ENCODE measurements around the gene SEC61A1.

Gene SEC61A1

DNA sequence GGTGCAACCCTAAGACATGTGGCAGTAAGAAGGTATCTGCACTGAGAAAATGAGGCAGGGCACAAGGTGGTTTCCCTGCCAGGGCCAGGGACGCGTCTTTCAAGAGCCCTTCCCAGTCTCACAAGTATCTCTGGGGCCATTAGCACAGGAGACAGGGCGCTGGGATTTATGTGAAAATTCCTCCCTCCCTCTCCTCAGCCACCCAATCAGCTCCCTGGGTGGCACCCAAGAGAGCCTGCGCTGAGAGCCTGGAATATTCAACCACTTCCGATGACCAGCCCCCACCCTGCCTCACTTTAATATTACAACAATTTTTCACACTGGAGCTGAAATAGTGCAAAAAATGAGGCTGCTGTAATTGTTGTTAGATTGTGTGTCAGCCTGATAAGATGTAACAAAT is 26.1 kb downstream of the SEC61A1 start:
- DNase-seq: no peak

DNA sequence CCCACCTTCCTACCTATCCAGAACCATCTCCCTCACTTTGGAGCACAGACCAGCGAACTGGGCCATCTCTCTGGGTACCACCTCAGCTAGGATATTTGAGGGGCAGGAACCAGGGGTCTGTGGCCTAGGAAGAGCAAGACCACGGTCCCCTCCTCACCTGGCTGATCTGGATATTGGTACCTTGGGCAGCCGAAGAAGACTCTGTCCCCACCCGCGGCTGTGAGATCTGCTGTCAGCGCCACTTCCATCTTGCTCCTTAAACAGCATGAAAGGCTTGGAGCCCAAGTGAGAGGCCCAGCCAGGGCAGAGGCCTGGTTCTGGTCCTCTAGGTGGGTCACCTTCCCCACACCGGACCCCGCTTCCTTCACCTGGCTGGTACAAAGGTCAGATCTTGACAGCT is 26.6 kb downstream of the SEC61A1 start:
- no peak for DNase-seq

DNA sequence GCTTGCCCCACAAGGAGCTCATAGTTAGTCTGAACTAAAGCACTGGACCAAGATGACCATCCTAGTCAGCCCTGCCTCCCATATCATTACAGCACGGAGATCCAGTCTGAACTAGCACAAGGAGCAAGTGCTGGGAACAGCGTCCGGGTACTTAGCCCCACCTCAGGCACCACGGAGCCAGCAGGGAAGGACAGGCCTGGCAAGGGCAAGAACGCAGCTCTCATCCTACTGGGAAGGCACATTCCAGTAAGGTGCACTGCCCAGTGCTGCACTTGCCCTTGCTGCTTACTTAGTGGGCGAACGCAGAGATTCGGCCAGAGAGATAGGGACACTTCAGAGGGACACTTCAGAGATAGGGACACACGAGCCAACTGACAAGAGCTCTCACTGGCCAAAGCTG is 27.6 kb downstream of the SEC61A1 start:
- no peak for DNase-seq

DNA sequence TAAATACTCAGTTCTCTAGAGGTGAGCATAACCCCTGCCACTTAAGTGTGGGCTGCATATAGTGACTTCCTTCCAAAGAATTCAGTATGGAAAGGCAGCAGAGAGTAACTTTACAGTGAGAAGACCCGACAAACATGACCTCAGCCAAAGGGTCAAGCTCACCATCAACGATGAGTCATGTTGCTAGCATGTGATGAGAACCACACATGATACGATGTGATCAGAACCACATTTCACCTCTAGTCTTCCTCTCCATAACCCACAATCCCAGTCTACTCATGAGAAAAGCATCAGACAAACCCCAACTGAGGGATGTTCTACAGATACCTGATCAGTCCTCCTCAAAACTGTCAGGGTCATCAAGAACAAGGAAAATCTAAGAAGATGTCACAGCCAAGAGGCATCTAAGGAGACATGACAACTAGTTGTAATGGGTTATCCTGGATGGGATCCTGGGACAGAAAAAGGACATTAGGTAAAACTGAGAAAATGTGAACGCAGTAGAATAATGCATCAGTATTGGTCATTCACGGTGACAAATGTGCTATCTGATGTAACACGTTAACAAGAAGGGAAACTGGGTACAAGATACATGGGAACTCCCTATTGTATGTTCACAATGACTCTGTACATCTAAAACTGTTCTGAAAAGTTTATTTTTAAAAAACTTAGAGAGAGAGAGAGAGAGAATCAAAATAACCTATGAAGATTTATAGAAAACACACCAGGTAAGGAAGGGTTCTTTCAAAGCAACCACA is 28.3 kb downstream of the SEC61A1 start:
- DNase-seq: peak; percentile 18

DNA sequence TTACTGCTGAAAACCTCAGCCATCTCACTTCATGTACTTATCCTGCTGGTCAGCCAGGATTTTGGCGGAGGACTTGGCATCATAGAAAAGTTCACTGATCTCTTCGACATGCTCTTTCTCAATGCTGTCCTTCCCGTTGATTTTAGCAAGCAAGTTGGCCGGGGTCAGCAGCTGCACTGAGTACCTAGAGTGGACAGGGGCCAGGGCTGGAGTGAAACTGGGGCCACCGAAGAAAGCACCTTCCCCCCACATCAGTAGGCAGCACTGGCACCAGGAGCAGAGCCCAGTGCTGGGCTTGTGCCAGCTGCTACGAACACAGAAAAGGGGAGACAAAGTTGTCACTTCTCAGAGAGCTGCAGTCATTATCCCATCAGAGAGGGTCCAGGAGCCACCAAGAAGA is 29.0 kb downstream of the SEC61A1 start:
- no peak for DNase-seq

DNA sequence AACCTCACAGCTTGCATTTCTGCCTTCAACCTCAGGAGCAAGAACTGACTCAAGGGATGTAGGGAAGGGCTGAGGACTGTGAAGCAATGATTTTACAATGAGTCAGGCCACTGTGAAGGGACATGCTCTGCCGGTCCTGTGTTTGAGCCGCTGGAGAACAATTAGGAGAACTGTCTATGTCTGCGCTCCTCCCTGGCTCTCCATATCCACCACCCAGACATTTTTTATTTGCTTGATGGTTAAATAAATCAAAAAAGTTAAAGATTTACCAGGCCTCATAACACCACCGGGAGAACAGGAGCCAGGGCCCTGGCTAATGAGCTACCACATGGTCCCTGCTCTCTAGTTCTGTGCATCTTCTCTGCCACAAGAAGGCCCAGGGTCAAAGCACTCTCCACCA is 29.6 kb downstream of the SEC61A1 start:
- DNase-seq: no peak

DNA sequence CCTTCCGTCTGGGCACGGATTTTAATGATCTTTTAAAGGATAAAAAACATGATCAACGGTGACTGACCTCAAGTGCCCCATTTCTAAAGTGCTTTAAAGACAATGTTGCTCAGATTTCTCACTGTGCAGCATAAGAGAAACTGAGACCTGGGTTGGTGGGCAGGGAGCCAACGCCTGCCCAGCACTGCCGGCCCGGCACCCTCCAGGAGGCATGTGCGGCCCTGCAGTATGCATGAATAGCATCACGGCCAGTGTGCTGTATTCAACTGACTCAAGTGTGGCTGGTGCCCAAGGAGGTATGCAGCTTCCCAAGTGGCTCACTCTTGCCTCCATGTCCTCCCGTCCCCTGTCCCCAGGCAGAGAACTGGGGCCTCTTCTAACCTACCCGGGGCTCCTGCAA is 30.3 kb downstream of the SEC61A1 start:
- no peak for DNase-seq

DNA sequence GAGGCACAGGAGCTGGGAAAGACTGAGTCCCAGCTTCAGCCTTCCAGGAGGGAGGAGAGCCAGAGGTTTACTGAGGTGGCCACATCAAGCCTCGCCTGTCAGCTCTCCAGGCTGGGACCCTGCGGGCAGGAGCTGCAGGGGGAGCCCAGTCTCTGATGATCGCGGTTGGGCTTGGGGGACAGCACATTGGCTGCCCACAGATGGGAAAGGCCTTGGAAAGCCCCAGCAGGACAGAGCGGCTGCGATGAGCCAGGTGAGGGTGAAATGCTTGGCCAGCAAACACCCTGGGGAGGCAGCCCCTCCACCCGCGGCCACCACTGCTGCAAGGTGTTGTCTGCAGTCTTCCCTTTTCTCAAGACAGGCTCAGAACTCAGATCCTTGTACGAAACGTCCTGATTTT is 31.2 kb downstream of the SEC61A1 start:
- no peak for DNase-seq

DNA sequence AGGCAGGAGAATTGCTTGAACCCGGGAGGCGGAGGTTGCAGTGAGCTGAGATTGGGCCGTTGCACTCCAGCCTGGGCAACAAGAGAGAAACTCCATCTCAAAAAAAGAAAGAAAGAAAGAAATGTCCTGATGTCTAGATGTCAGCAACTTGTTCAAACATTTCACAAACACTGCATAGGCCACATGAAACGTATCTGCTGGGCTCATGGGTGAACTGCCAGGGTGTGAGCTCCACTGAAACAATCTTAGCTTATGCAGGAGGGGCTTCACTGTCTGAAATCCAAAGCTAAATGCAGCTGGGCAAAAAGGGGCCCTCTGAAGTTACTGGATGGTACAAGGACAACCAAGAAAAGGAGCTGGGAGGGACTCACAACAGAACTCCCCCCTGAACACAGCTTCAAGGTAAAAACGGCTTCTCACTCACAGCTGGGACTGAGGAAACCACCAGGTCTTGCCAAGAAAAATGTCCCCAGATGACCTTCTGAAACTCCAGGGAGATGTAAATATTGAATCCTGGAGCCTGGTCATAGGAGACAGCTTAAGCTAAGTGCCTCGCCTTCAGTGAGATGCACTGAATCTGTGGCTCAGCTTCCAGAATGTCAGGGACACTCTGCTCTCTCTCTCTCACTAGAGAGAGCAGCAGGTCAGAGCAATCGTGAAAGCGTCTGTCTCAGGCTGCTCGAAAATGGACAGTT is 31.9 kb downstream of the SEC61A1 start:
- no peak for DNase-seq

DNA sequence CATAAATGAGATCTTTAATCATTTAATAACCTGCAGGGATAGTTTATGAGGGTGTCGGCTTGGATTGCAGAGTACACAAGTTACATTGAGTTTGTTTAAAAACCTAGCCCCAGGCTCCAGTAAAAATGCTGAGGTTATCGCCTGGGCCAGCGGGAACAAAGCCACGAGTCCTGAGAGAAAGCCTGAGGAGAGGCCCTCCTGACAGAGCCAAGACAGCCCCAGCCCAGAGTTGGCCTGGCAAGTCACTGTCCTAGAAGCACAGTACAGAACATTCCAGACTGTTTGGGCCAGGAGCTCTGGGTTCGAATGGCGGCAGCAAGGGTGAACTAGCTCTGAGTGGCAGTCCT is 32.4 kb downstream of the SEC61A1 start:
- DNase-seq: no peak

DNA sequence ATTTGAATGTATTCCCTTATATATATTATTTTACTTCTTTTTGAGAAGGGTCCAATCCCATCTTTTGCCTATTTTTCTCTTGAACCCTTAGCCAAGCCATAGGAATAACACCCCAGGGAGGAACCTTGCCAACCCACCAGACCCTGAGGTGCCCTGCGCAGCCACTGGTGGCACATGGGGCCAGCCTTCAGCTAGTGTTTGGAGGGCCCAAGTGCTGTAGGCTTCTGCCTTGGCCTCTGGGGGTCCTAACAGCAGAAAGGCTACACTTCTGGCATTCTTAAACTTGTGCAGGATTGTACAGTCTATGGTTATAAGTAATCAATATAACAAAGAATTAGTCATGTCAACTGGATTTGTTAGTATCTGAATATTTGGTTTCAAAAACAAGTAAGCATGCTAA is 36.9 kb downstream of the SEC61A1 start:
- DNase-seq: no peak

DNA sequence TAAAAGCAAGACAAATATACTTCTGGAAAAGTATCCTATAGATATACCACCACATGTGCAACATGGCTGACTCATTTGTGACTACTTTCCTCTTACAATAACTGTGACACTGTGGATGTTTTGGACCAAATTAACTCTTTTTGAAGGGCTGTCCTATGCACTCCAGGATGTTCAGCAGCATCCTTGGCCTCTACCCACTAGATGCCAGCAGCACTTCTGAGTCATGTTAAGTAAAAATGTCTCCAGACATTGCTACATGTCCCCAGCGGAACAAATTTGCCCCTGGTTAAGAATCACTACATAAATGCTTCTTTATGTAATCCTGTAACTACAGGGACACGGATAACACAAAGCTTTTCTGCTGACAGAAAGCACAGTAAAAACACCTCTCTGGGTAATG is 39.3 kb downstream of the SEC61A1 start:
- DNase-seq: no peak

DNA sequence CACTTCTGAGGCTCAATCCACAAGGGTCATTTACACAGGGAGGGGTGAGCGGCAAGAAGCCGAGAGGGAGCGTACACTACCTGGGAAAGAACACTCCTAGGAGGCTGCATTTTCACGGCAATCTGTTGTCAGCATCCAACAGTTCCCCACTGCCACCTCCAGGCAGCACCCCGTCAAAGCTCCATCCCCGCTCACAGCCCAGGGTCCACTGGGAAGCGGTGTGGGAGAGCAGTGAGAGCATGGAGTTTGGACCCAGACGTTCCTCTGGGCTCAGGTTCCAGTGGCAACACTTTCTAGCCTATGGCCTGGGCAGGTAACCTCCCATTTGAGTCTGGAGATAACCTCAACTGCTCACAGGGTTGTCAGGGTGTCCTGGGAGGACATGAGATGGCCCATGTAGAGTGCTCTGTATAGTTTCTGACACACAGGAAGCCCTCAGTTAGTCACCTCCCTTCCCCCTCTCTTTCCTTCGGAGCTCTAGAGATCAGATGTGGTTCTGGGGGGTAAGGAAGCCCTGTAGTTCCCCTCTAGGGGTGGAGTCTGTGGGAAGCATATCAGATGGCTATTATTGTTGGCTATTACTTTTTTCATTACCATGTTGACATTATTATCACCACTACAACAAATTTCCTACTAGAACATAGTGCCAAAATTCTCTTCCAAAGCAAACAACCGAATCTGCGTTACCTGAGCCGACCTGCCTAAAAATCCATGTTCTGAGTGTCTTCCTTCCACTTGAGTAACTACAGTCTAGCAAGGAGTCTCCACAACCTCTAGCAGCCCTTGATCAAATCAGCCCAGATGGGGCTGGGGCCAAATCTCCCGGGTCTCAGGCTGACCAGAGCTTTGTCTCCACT is 42.3 kb downstream of the SEC61A1 start:
- no peak for DNase-seq

DNA sequence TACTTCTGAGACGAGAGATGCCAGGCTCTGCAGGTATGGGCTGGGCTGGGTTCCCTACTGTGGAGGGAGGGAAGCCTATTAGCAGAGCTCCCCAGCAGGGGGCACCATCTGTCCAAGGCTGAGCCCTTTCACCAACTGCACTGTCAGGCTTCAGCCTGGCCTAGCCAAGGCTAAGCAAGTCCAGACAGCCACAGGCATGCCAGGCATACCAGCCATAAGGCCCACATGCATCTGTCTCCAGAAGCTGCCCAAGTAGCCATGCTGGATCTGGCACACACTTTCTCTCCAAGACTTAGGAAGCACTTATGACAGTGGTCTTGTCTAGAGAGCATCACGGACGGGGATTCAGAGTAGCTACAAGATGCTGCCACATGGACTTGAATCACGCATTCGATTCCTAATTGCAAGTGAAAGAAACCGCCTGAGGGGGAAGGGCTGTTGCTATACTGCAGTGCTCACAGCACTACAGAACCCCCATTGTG is 43.0 kb downstream of the SEC61A1 start:
- DNase-seq: peak; percentile 65

DNA sequence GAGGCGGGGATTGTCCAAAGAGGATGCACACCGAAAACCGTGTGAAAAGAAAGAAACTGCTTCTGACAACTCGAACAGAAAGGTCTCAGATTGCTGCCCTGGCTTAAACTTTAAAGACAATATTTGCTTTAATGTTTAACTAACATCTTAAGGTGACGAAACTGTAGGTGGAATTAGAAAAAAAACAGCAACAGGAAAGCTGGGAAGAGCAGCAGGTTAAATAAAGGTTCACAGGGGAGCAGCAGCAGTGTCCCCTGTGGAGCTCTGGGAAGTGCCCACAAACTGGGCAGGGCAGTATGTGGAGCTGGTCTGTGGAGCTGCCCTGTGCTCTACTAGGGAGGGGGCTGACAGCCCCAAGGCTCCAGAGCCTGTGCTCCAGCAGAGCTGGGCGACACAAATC is 46.0 kb downstream of the SEC61A1 start:
- no peak for DNase-seq

DNA sequence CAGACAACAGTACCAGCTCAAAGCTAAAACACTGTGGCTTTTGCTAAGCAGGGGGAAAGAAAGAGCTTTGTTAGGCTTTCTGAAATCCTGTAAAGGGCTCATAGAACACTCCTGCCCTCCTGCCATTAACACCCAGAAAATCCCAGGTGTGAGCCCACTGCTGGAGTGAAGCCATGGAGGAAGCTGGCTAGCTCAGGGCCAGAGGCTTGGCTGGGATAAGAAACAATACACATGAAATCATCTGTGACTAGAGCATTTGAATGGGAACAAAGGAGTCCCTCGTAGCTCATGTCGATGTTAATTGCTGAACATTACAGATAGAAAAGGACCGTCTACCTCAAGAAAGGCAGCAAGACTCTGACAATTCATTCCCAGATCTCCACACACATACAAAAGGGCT is 47.9 kb downstream of the SEC61A1 start:
- DNase-seq: no peak

DNA sequence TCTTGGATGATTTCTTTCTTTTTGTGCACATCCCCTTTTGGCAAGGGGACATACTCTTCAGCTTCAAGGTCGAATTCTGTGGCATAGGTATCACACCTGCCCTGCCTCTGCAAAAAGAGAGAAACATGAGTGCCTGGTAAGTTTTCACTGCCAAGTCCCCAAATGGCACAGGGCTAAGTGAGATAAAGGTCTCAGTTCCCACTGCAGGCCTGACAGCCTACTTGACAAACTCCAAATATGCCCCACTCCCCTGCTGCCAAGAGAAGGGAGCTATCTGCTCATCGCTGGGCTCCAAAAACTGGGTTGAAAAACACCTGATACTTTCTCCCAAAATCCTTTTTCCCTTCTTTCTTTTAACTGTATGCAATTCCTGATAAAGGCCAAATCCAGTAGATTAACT is 48.4 kb downstream of the SEC61A1 start:
- no peak for DNase-seq

DNA sequence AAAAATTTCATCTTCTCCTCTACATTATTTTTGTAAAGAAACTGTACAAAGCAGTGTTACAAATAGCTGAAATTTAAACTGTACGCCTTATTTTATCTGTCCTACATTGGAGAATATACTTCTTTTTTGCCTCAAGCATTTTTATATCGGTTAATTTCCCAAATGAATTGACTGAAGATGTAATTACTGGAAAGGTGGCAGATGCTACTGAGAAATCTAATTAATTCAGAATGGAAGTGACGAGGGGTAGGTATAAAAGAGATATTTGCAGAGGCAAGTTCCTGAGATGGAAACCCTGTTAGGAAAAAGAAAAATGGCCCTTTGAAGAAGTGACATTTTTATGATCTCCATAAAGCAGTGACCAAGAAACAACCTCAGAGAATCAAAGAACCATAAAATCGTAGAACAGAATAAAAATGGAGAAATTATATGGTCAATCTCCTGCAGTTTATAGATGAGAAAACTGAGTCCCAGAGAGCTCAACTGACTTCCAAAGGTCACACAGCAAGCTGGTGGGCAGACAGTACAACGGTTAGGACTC is 51.0 kb downstream of the SEC61A1 start:
- DNase-seq: no peak

DNA sequence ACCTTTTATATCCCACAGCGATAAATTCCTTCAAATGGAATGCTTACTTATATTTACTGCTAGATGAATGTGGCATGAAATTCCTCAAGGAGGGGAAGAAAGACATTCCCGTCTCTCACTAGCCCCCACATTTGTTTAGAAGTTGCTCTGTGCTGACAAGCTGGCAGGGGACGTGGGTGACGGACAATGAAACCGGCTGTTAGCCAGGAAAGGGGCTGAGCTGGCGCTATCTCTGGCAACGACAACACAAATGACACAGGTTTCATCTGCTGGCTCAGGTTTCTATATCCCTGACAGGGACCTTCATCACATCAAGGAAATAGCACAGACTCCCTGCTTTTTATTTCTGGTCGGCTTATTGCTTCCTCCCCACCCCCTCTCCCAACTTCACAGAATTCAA is 55.6 kb downstream of the SEC61A1 start:
- DNase-seq: no peak

DNA sequence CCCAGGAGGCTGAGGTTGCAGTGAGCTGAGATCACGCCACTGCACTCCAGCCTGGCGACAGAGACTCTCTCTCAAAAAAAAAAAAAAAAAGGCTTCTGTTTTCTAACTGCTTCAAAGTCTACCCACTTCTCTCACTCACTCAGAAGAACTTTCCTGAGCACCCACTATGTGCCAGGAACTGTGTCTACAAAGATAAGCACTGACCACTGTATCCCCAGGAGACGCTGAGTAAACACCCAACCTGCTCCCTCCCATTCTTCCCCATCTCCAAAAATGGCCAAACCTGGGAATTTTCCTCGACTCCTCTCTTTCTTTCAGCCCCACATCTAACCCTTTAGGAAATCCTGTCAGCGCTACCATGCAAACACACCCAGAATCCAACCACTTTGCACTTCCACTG is 58.9 kb downstream of the SEC61A1 start:
- no peak for DNase-seq

DNA sequence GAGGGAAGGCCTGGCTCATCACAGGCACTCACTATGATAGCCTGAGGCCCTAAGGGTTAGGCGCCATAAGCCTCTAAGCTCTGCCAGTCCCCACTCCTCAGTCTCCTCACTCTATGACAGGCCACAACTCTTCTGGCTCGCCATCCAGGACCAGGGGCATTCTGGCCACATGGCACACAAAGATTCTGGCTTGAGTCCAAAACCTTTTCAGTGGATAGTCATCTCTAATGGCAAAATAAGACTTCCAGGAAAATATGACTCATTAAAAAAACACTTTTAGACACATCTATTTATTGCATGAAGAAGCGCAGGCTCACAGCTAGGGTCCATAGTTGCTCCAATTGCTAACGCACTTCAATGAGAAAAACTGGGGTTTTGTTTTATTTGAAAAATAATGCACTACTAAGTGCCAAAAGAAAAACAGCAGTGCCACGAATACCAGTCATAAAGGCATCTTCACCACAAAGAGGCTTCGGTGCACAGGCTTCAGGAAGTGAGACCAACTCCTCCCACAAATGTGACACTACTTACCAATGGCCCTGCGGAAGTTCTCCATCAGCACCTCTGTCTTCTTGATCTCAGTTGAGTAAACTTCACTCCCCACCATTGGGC is 60.2 kb downstream of the SEC61A1 start:
- peak; percentile 91 for DNase-seq

DNA sequence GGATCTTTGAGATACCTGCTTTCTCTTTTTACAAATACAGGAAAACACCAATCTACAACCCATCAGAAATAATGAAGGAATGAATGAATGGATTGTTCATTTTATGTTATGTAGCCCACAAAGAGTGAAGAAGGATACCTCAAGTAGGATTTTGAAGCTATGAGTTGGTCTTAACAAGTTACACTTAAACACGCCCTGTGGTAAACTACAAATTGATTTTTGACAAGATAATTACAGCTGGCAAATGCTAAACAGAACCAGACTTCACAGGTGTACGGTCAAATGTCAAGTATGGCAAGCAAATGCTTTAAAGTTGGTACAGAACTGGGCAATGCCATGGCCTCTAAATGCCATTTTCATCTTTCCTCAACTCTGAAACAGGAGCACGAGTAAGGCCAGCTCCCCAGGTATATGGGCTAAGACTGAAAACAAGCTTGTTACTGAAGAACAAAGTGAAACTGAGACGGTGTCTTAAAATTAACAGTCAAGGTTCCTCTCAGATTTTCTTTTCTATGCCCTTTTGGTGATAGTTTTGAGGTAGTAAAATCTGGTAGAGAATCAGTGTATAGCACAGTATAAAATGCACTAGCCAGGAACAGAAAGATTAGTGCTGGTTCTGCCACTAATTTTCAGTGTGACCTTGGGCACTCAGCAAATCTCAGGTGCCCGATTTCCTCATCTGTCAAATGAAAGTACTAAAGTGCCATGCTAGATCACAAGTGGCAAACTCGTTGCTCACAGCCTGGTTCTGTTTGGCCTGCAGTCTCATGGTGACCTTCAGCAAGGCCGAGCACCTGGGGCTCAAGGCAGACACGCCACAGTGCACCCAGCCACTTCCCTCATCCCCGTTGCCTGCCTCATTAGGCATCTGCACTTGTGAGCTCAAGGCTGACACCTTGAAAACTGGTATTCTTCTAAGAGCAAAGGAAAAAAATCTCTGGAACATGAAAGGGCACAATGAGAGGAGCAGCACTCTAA is 61.9 kb downstream of the SEC61A1 start:
- DNase-seq: no peak
